PC-9 (cell line): Measurements from ENCODE around the gene TIRAP. TPM values are rescaled to one million over a fixed set of nuclear protein-coding genes. Genes with fewer than 3 reads are reported as not detected.

ENCODE experiments used
- BruUV-seq: library from RNA; stranded (reverse); fragments of 400-500 nt; replicated peaks from 2 replicates; lab custom pipeline; 2021; lab: Mats Ljungman, UMichigan
- CTCF ChIA-PET: fragments of 300-600 bp; sonication (Branson Sonifier 250); formaldehyde crosslinking; loops from one replicate; lab custom pipeline; 2022; ENCODE audit warnings: antibody characterized with exemption; lab: Charles Lee
- POLR2A ChIA-PET: fragments of 300-600 bp; sonication (Branson Sonifier 250); formaldehyde crosslinking; loops from one replicate; lab custom pipeline; 2022; ENCODE audit warnings: antibody characterized with exemption; ENCODE audit not compliant: unreplicated experiment; lab: Charles Lee
- DNase-seq, 2 experiments: peaks; one replicate each; pipeline versions ENCODE4 v3.0.0 to v3.0.0-alpha.2; 2015 to 2022; ENCODE audit warnings: mixed read lengths in 1 of 2
- H2AFZ ChIP-seq: fragments of 200-600 bp; sonication (generic); 2 replicates; pipeline ENCODE4 v1.8.1; 2017; ENCODE audit warnings: antibody characterized with exemption
- H3F3A ChIP-seq: fragments of 200-600 bp; sonication (generic); 2 replicates; pipeline ENCODE4 v1.8.1; 2017; ENCODE audit warnings: antibody characterized with exemption, mild to moderate bottlenecking, low read depth; ENCODE audit not compliant: insufficient read depth
- H3K27ac ChIP-seq: fragments of 200-600 bp; sonication (generic); 2 replicates; pipeline ENCODE4 v1.6.1; 2016; ENCODE audit warnings: mixed run types
- H3K27me3 ChIP-seq: fragments of 200-600 bp; sonication (generic); 2 replicates; pipeline ENCODE4 v1.6.1; 2016; ENCODE audit warnings: low read depth, mixed run types; ENCODE audit not compliant: insufficient read depth
- H3K36me3 ChIP-seq: fragments of 200-600 bp; sonication (generic); 2 replicates; pipeline ENCODE4 v1.6.1; 2016; ENCODE audit warnings: low read depth, mixed run types
- H3K4me1 ChIP-seq: fragments of 200-600 bp; sonication (generic); replicated peaks from 2 replicates; pipeline ENCODE4 v1.6.1; 2016; ENCODE audit warnings: mixed run types; ENCODE audit not compliant: insufficient read depth
- H3K4me2 ChIP-seq: fragments of 200-600 bp; sonication (generic); 2 replicates; pipeline ENCODE4 v1.6.1; 2017; ENCODE audit warnings: mixed run types
- H3K4me3 ChIP-seq: fragments of 200-600 bp; sonication (generic); 2 replicates; pipeline ENCODE4 v1.6.1; 2016; ENCODE audit warnings: mixed run types
- H3K79me2 ChIP-seq: fragments of 200-600 bp; sonication (generic); 2 replicates; pipeline ENCODE4 v1.6.1; 2017; ENCODE audit warnings: low read depth, mixed run types
- H3K9me2 ChIP-seq: fragments of 200-600 bp; sonication (generic); 2 replicates; pipeline ENCODE4 v1.8.1; 2017; ENCODE audit warnings: mild to moderate bottlenecking; ENCODE audit not compliant: insufficient read depth
- H3K9me3 ChIP-seq: fragments of 200-600 bp; sonication (generic); 2 replicates; pipeline ENCODE4 v1.8.1; 2016; ENCODE audit warnings: low read depth; ENCODE audit not compliant: insufficient read depth
- H4K20me1 ChIP-seq: fragments of 200-600 bp; sonication (generic); 2 replicates; pipeline ENCODE4 v1.8.1; 2017; ENCODE audit not compliant: insufficient read depth
- EZH2 ChIP-seq: fragments of 200-600 bp; sonication (generic); IDR thresholded peaks from 2 replicates; pipeline ENCODE4 v1.8.0; 2017; ENCODE audit warnings: antibody characterized with exemption, low read depth
- intact Hi-C: fragments of 100-400 bp; cut with micrococcal nuclease; formaldehyde crosslinking; loops from one replicate; pipeline ENCODE4 v1.10.0; 2022; ENCODE audit not compliant: unreplicated experiment
- total RNA-seq: library from RNA; stranded (reverse); gene quantifications from 2 replicates; pipeline ENCODE4 v1.2.3, GENCODE V29; 2021
- TF ChIP-seq, protein P1 (sequence below): fragments of 200-600 bp; sonication (generic); conservative IDR thresholded peaks from 2 replicates; pipeline ENCODE4 v1.6.1; 2017; ENCODE audit warnings: mixed run types, antibody characterized with exemption, mild to moderate bottlenecking, moderate library complexity

TIRAP gene
- total RNA-seq, 1 experiment from 2014 or later, result 12.7 TPM

DNA sequence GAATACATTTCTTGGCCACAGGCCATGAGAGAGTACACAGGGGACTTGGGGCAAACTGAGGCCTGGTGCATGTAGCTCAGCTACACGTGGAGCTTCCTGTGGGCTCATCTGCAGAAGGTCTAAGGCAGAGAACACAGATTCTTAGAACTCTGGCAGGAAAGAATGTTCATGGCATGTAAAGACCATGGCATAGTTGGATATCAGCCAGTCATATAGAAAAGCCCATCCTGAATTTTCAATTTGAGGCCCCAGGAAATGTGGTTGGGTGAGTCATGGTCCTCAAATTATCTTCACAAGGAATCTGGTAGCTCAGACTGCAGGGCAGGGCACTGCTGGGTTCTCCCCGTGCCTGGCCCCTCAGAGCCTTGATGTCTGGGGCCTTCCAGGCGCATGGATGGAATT, 58.9 kb downstream of the TIRAP start:
- Histone ChIP-seq H3K27me3 (no peaks in the 10 kb centered on the region), H3K9me3 (no peaks in the 10 kb centered on the region), H3K27ac (peak overlapping the region; percentile 77), H3K4me1 (peaks cover 86% of the 10 kb centered on the region), H3K4me3 (no peak overlapping the region), H3K9me2 (no peaks in the 10 kb centered on the region), H3K36me3 (0 out of 2 replicates have a peak, but pooled peaks cover 8% of the 10 kb centered on the region), H3F3A (peaks cover 45% of the 10 kb centered on the region), H3K4me2 (peak overlapping the region; percentile 56), H2AFZ (no peak overlapping the region), H4K20me1 (no peaks in the 10 kb centered on the region), H3K79me2 (peaks cover 35% of the 10 kb centered on the region)
- CTCF ChIA-PET, result no interaction called here
- no TSS peak for BruUV-seq
- DNase-seq, result peak; percentile 78 to 95
- POLR2A ChIA-PET, result interaction anchor here (0.6 to 1.3 kb wide), 4 partner anchors 11 to 701 kb away, joined by 3 to 6 read pairs (median 4); no protein-coding TSS in a partner anchor
- TF ChIP-seq, protein P1, sequence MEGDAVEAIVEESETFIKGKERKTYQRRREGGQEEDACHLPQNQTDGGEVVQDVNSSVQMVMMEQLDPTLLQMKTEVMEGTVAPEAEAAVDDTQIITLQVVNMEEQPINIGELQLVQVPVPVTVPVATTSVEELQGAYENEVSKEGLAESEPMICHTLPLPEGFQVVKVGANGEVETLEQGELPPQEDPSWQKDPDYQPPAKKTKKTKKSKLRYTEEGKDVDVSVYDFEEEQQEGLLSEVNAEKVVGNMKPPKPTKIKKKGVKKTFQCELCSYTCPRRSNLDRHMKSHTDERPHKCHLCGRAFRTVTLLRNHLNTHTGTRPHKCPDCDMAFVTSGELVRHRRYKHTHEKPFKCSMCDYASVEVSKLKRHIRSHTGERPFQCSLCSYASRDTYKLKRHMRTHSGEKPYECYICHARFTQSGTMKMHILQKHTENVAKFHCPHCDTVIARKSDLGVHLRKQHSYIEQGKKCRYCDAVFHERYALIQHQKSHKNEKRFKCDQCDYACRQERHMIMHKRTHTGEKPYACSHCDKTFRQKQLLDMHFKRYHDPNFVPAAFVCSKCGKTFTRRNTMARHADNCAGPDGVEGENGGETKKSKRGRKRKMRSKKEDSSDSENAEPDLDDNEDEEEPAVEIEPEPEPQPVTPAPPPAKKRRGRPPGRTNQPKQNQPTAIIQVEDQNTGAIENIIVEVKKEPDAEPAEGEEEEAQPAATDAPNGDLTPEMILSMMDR, result no peak
- no peak for TF ChIP-seq EZH2
- intact Hi-C loops, result loop anchor here (1.0 to 10.0 kb wide), 3 partner anchors 31 to 93 kb away; no protein-coding TSS in a partner anchor

- Histone ChIP-seq H3K4me3 (no peak overlapping the region), H2AFZ (no peak overlapping the region), H3K36me3 (0 out of 2 replicates have a peak, but pooled peaks cover 8% of the 10 kb centered on the region), H3K9me2 (no peaks in the 10 kb centered on the region), H3K9me3 (no peaks in the 10 kb centered on the region), H3K4me1 (peaks cover 92% of the 10 kb centered on the region), H3K27me3 (no peaks in the 10 kb centered on the region), H3K4me2 (no peak overlapping the region), H3F3A (peaks cover 58% of the 10 kb centered on the region), H4K20me1 (no peaks in the 10 kb centered on the region), H3K79me2 (peaks cover 43% of the 10 kb centered on the region), H3K27ac (no peak overlapping the region)
- BruUV-seq, result no TSS peak
- intact Hi-C loops, result loop anchor here (10.0 kb wide), 1 partner anchor 92 kb away; no protein-coding TSS in a partner anchor
- POLR2A ChIA-PET, result no interaction called here
- no peak for DNase-seq
- CTCF ChIA-PET, result no interaction called here
- TF ChIP-seq EZH2, result no peak
- TF ChIP-seq, protein P1, result no peak
Observed at GRCh38 chr11:126343051-126343450, 60.2 kb downstream of the TIRAP start.

Other genes starting within 250 kb of the TIRAP start
- gene CDON, start 220.2 kb upstream of the TIRAP start, total RNA-seq, result 10.0 and 11.2 TPM in 2 replicates
- gene RPUSD4, start 71.4 kb upstream of the TIRAP start, total RNA-seq, result 25.1 and 26.0 TPM in 2 replicates
- gene FAM118B, start 71.3 kb upstream of the TIRAP start, total RNA-seq, result 12.5 and 13.1 TPM in 2 replicates
- 53.3 and 57.1 TPM in 2 replicates for gene SRPRA, start 14.2 kb upstream of the TIRAP start, total RNA-seq
- gene FOXRED1, start 13.9 kb upstream of the TIRAP start, total RNA-seq, result 40.4 and 43.2 TPM in 2 replicates
- gene DCPS, start 21.0 kb downstream of the TIRAP start, total RNA-seq, result 23.8 and 27.2 TPM in 2 replicates
- gene ST3GAL4, start 72.6 kb downstream of the TIRAP start, total RNA-seq, result 44.1 and 46.2 TPM in 2 replicates